Measurements from ENCODE around the gene RFPL4A.
"Not testable (repeated sequence)": the region's sequence is repeated elsewhere in the genome, so short reads cannot be mapped to it uniquely, and the experiment has no call there.

Gene RFPL4A

GRCh38 chr19:55758797-55759196, at the start of gene RFPL4A:
RFPL4A (plus strand) TSS chr19:55759097; CDS start chr19:55761801, 2,704 bp downstream.
- not testable (repeated sequence) for DNase-seq (ENCODE audit: low spot score)

- DNase-seq (ENCODE audit: low spot score), result no peak
These were observed 47.2 kb upstream of the RFPL4A start for GRCh38 chr19:55711719-55712118.

GRCh38 chr19:55712804-55713631, 45.9 kb upstream of the RFPL4A start:
- DNase-seq (ENCODE audit: low spot score), result no peak

GRCh38 chr19:55716531-55716930, 42.4 kb upstream of the RFPL4A start:
- no peak for DNase-seq (ENCODE audit: low spot score)

GRCh38 chr19:55717251-55717650, 41.6 kb upstream of the RFPL4A start:
- no peak for DNase-seq (ENCODE audit: low spot score)

GRCh38 chr19:55717879-55718711, 40.8 kb upstream of the RFPL4A start:
- DNase-seq (ENCODE audit: low spot score), result not testable (repeated sequence)

GRCh38 chr19:55720214-55720746, 38.6 kb upstream of the RFPL4A start:
- no peak for DNase-seq (ENCODE audit: low spot score)

- DNase-seq (ENCODE audit: low spot score), result no peak
These were observed 38.1 kb upstream of the RFPL4A start for GRCh38 chr19:55720801-55721200.

GRCh38 chr19:55723491-55723890, 35.4 kb upstream of the RFPL4A start:
- no peak for DNase-seq (ENCODE audit: low spot score)

GRCh38 chr19:55730378-55730777, 28.5 kb upstream of the RFPL4A start:
- DNase-seq (ENCODE audit: low spot score), result not testable (repeated sequence)

- no peak for DNase-seq (ENCODE audit: low spot score)
These were observed 20.6 kb upstream of the RFPL4A start, which contains the start of gene NLRP9 for GRCh38 chr19:55738302-55738701. NLRP9 (minus strand) TSS chr19:55738402; CDS start chr19:55738374, 28 bp downstream.

GRCh38 chr19:55750715-55751114, 8.2 kb upstream of the RFPL4A start:
- no peak for DNase-seq (ENCODE audit: low spot score)

- DNase-seq (ENCODE audit: low spot score), result no peak
These were observed 5.5 kb upstream of the RFPL4A start for GRCh38 chr19:55753401-55753800.

GRCh38 chr19:55756808-55757207, 2.1 kb upstream of the RFPL4A start:
- not testable (repeated sequence) for DNase-seq (ENCODE audit: low spot score)

GRCh38 chr19:55766466-55766865, 7.6 kb downstream of the RFPL4A start:
- DNase-seq (ENCODE audit: low spot score), result no peak

- DNase-seq (ENCODE audit: low spot score), result not testable (repeated sequence)
These were observed 9.9 kb downstream of the RFPL4A start, which contains the start of gene RFPL4AL1 for GRCh38 chr19:55768818-55769217. RFPL4AL1 (plus strand) TSS chr19:55769118; CDS start chr19:55771805, 2,687 bp downstream.

- DNase-seq (ENCODE audit: low spot score), result not testable (repeated sequence)
These were observed 10.7 kb downstream of the RFPL4A start for GRCh38 chr19:55769632-55770031.

GRCh38 chr19:55777528-55777927, 18.6 kb downstream of the RFPL4A start:
- DNase-seq (ENCODE audit: low spot score), result no peak

GRCh38 chr19:55778331-55778730, 19.4 kb downstream of the RFPL4A start:
- DNase-seq (ENCODE audit: low spot score), result no peak

- no peak for DNase-seq (ENCODE audit: low spot score)
These were observed 22.2 kb downstream of the RFPL4A start for GRCh38 chr19:55781112-55781511.

GRCh38 chr19:55795021-55795420, 36.1 kb downstream of the RFPL4A start:
- DNase-seq (ENCODE audit: low spot score), result no peak

GRCh38 chr19:55801416-55801815, 42.5 kb downstream of the RFPL4A start:
- DNase-seq (ENCODE audit: low spot score), result no peak

All from activated CD4-positive, alpha-beta T cell treated with anti-CD3 and anti-CD28 coated beads, Interleukin-2, Interleukin-4, amounts not matched to agents 100 ng/mL and 50 ng/mL, durations not matched to agents 16 hours and 8 hours (primary cell).